ENCODE measurements around the gene LRG1.

DNA sequence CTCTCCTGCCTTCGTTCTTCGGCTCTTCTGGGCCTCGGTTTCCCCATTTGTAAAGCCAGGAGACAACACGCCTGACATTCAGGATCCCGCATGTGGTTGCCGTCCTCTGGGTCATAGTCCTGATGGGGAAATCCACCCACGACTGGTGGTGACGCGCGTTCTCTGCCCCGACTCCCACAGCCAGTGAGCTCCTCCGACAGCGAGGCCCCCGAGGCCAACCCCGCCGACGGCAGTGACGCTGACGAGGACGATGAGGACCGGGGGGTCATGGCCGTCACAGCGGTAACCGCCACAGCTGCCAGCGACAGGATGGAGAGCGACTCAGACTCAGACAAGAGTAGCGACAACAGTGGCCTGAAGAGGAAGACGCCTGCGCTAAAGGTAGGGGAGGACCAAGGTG is 51.3 kb downstream of the LRG1 start:
- TF ChIP-seq POLR2AphosphoS5 (IDR thresholded peaks at IDR 0.05; ENCODE audit: low read depth, low read length) = no peak
- no peak for TF ChIP-seq TAF1 (IDR thresholded peaks at IDR 0.05; ENCODE audit: borderline replicate concordance, insufficient read depth, low read length)
- TF ChIP-seq REST (IDR thresholded peaks at IDR 0.05; ENCODE audit: insufficient read depth in 1 of 2, low read depth in 2 of 2, low read length in 2 of 2) = no peak
- no peak for TF ChIP-seq SIN3A (IDR thresholded peaks at IDR 0.05; ENCODE audit: borderline replicate concordance, insufficient read depth, low read length)

Measured in PFSK-1 (cell line).